GM23248 (cell line): Measurements from ENCODE around the gene PITPNM2. TPM values are rescaled to one million over a fixed set of nuclear protein-coding genes. Genes with fewer than 3 reads are reported as not detected.
A peak's percentile ranks its signal among the peaks of the same experiment; 100 is the strongest.

Experiments used
- DNase-seq: peaks from one replicate; pipeline ENCODE4 v3.0.0-alpha.2; 2015
- H2AFZ ChIP-seq: fragments of 200-600 bp; sonication (generic); 2 replicates; pipeline ENCODE4 v1.6.1; 2016; ENCODE audit warnings: antibody characterized with exemption
- H3F3A ChIP-seq: fragments of 200-600 bp; sonication (generic); 2 replicates; pipeline ENCODE4 v1.6.1; 2016; ENCODE audit warnings: mild to moderate bottlenecking, antibody characterized with exemption, mixed run types; ENCODE audit not compliant: insufficient read depth
- H3K27ac ChIP-seq: fragments of 200-600 bp; sonication (generic); 2 replicates; pipeline ENCODE4 v1.5.1; 2016; ENCODE audit warnings: mild to moderate bottlenecking
- H3K27me3 ChIP-seq: fragments of 200-600 bp; sonication (generic); replicated peaks from 2 replicates; pipeline ENCODE4 v1.6.1; 2016; ENCODE audit warnings: mild to moderate bottlenecking; ENCODE audit not compliant: insufficient read depth
- H3K36me3 ChIP-seq: fragments of 200-600 bp; sonication (generic); 2 replicates; pipeline ENCODE4 v1.6.1; 2016; ENCODE audit warnings: low read depth, mild to moderate bottlenecking
- H3K4me1 ChIP-seq: fragments of 200-600 bp; sonication (generic); 2 replicates; pipeline ENCODE4 v1.6.1; 2016; ENCODE audit warnings: mild to moderate bottlenecking; ENCODE audit not compliant: insufficient read depth
- H3K4me2 ChIP-seq: fragments of 200-600 bp; sonication (generic); one replicate; pipeline ENCODE4 v1.6.1; 2016; ENCODE audit warnings: mild to moderate bottlenecking; ENCODE audit not compliant: unreplicated experiment
- H3K4me3 ChIP-seq: fragments of 200-600 bp; sonication (generic); 2 replicates; pipeline ENCODE4 v1.5.1; 2016; ENCODE audit warnings: mild to moderate bottlenecking
- H3K79me2 ChIP-seq: fragments of 200-600 bp; sonication (generic); 2 replicates; pipeline ENCODE4 v1.6.1; 2016; ENCODE audit warnings: mild to moderate bottlenecking; ENCODE audit not compliant: insufficient read depth
- H3K9ac ChIP-seq: fragments of 200-600 bp; sonication (generic); 2 replicates; pipeline ENCODE4 v1.6.1; 2016; ENCODE audit warnings: mild to moderate bottlenecking
- H3K9me2 ChIP-seq: fragments of 200-600 bp; sonication (generic); 2 replicates; pipeline ENCODE4 v1.6.1; 2016; ENCODE audit warnings: mixed run types, mild to moderate bottlenecking, moderate library complexity; ENCODE audit not compliant: insufficient read depth
- H3K9me3 ChIP-seq: fragments of 200-600 bp; sonication (generic); one replicate; pipeline ENCODE4 v1.6.1; 2017; ENCODE audit warnings: low read depth
- H4K20me1 ChIP-seq: fragments of 200-600 bp; sonication (generic); 2 replicates; pipeline ENCODE4 v1.6.0; 2016; ENCODE audit not compliant: insufficient read depth
- EZH2 ChIP-seq: fragments of 200-600 bp; sonication (generic); IDR thresholded peaks from 2 replicates; pipeline ENCODE4 v1.6.1; 2018; ENCODE audit warnings: antibody characterized with exemption, mild to moderate bottlenecking; ENCODE audit not compliant: insufficient read depth, poor library complexity, severe bottlenecking
- EZH2phosphoT487 ChIP-seq: fragments of 200-600 bp; sonication (generic); IDR thresholded peaks from 2 replicates; pipeline ENCODE4 v1.6.1; 2018; ENCODE audit warnings: antibody characterized with exemption, moderate library complexity, mild to moderate bottlenecking, low read depth; ENCODE audit not compliant: insufficient read depth
- WGBS, 2 experiments: methylation state at CpG; one replicate each; pipeline ENCODE4 v1.1.6; 2015 to 2017; ENCODE audit warnings: low lambda C conversion rate in 2 of 2, low coverage in 1 of 2; ENCODE audit errors: missing lambda C conversion rate in 2 of 2; 5-methylcytosine and 5-hydroxymethylcytosine counted together
- in situ Hi-C: fragments of 300-500 bp; cut with MboI; formaldehyde crosslinking; loops from 2 replicates; pipeline ENCODE4 v1.15.0; 2020
- polyA plus RNA-seq: library from polyadenylated mRNA; unstranded; fragments of >200 nt; fragmentation: Nextera tagmentation; extraction: Ambion mirVana; gene quantifications from 2 replicates; pipeline ENCODE4 v1.2.1, GENCODE V29; 2016
- total RNA-seq: library from RNA; depleted of rRNA; stranded (reverse); fragments of >200 nt; shearing (Covaris generic); gene quantifications from 2 replicates; pipeline ENCODE4 v1.2.3, GENCODE V29; 2014

PITPNM2 gene
- total and polyA plus RNA-seq, 2 experiments from 2014 or later, result 0.63 to 2.1 TPM

DNA sequence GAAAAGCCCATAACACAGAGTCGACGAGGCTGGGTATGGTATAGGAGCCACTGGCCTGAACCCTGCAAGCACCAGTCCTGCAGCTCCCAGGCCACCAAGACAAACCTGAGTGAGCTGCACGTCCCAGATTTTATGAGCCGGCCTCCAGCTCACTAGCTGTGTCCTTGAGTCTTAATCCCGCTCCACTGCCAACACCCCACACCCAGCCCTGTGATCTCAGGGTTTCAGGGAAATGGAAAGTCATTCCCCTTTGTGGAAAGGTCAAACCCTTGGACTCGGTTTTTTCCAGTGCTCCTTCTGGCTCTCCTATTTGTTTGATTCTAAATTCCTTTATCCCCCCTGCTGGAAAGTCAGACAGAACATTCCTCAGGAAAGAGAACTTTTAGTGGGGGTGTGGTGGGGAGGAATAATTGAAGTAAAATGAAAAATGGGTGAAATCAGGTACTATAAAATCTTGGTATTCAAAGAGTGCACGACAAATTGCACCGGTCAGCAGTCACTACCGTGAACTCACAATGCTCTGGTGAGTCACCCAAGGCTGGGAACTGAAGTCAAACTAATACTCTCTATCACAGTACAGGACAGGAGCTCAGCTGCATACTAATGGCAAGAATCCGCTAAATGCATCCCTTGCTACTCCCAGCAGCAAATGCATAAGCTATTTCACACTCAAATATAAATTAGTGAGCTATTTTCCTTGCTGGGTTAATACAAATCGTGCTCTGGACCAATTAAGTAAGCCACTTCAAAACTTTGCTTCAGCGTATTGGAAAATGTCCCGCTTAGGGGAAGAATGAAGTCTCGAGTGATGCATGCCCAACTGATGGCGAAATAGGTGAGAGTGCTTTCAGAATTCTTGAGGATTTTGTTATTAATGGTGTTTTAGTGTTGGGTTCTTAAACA lies 9.0 kb downstream of the PITPNM2 start:
- Histone ChIP-seq H2AFZ (0 out of 2 replicates have a peak overlapping the region, but pooled peaks have one; percentile 15), H3K36me3 (no peaks in the 10 kb centered on the region), H4K20me1 (no peaks in the 10 kb centered on the region), H3F3A (peaks cover 19% of the 10 kb centered on the region), H3K79me2 (peaks cover 28% of the 10 kb centered on the region; the same call in 1 of the 2 replicates), H3K9me3 (no peaks in the 10 kb centered on the region), H3K27me3 (no peaks in the 10 kb centered on the region), H3K27ac (peak overlapping the region; percentile 53), H3K4me1 (peaks cover 36% of the 10 kb centered on the region), H3K4me3 (0 out of 2 replicates have a peak overlapping the region, but pooled peaks have one; percentile 32), H3K9ac (peak overlapping the region; percentile 19; the same call in 1 of the 2 replicates), H3K4me2 (peak overlapping the region; percentile 58), H3K9me2 (no peaks in the 10 kb centered on the region)
- no peak for TF ChIP-seq EZH2phosphoT487
- DNase-seq, result peak; percentile 91
- 22 to 28% methylated on average over 15 of the region's 15 CpGs for WGBS, 2 experiments
- in situ Hi-C loops, result loop anchor here (10.0 kb wide), 1 partner anchor 97 kb away; no protein-coding TSS in a partner anchor

DNA sequence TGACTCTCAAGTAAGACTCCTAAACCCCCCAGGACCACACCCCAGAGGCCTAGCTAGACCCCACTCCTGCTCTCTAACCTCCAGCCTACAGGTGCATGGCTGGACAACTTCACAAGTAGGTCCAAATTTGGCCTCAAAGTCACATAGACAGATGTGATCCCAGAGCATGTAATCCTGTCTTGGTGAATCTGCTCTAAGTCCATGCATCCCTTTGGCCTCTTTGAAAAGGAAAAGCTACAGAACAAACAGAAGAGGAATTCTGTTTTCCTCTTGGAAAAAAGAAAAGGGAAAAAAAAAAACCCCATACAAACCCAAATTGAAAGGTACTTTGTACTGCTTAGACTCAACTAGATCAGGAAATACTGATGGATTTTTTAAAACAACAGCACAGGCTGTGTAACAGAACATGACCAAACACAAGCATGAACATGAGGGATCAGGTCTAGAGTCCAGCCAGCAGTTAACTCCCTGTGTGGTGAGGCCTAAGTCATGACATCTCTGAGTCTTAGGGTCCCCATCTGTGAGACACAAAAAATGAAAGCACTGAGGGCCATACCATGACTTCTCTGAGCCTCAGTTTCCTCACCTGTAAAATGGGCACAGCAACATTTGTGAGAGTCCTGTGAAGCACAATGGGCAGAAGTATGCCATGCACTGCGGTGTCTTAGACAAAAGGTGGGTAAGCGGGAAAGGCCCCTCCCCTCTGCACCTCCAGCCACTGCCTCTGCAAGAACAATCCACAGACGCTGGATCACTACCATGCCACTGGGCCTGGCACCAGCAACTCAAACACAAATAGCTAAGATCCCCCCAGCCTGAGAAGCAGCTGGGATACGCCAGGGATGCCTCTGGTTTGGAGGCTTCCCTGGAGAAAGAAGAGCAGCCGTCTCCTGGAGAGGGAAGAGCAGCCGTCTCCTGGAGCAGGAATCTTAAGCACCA lies 9.9 kb downstream of the PITPNM2 start:
- Histone ChIP-seq H3F3A (peaks cover 19% of the 10 kb centered on the region), H3K9ac (no peak overlapping the region), H3K36me3 (no peaks in the 10 kb centered on the region), H4K20me1 (no peaks in the 10 kb centered on the region), H3K4me1 (peaks cover 36% of the 10 kb centered on the region), H2AFZ (0 out of 2 replicates have a peak overlapping the region, but pooled peaks have one; percentile 1), H3K9me2 (no peaks in the 10 kb centered on the region), H3K4me2 (peak overlapping the region; percentile 58), H3K79me2 (peaks cover 22% of the 10 kb centered on the region; the same call in 1 of the 2 replicates), H3K27me3 (no peaks in the 10 kb centered on the region), H3K27ac (peak overlapping the region; percentile 53), H3K4me3 (no peak overlapping the region), H3K9me3 (no peaks in the 10 kb centered on the region)
- in situ Hi-C loops, result loop anchor here (10.0 kb wide), 1 partner anchor 96 kb away; no protein-coding TSS in a partner anchor
- WGBS, 2 experiments, result 82 to 83% methylated on average over 6 of the region's 6 CpGs
- TF ChIP-seq EZH2 (no peak), EZH2phosphoT487 (no peak)
- no peak for DNase-seq

DNA sequence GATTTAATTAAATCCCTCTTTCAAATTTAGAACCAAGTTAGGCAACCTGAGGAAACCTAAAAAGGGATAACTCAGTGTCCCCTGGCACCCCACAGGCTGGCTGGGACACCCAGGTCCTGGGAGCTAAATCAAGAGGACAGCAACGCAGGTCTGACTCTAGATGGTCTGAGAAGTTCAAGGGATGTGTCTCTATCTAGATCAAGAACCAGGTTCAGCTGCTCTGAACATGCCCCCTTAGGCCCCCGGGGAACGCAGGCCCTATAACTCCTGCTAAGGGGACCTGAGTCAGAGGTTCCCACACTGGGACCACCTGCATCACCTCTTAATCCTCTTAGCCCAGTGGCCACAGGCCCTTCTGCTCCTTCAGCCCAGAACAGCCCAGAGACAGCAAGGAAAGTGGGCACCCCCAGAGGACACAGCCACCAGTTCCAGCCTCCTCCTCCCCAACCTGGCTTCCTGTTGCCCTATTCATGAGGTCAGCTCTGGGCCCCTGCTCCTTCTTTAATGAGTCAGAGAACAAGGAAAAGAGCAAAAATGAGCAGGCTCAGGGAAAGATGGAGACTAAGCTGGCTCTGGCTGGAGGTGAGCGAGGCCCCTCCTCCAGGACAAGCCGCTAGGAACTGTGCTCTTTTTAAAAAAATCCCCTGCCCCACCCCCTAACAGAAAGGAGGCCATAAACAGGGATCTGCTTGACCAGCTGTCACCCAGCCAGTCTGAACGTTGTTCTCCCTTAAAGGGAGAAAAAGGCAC lies 10.8 kb downstream of the PITPNM2 start:
- Histone ChIP-seq H3K27me3 (no peaks in the 10 kb centered on the region), H3K27ac (no peak overlapping the region), H3K36me3 (peaks cover 5% of the 10 kb centered on the region; the same call in 1 of the 2 replicates), H2AFZ (peak overlapping the region; percentile 1; the same call in 1 of the 2 replicates), H3K4me2 (peak overlapping the region; percentile 54), H3K9ac (no peak overlapping the region), H3K9me2 (no peaks in the 10 kb centered on the region), H3K4me1 (peaks cover 36% of the 10 kb centered on the region), H3K4me3 (no peak overlapping the region), H3K9me3 (no peaks in the 10 kb centered on the region), H3F3A (peaks cover 19% of the 10 kb centered on the region), H4K20me1 (no peaks in the 10 kb centered on the region), H3K79me2 (peaks cover 14% of the 10 kb centered on the region; the same call in 1 of the 2 replicates)
- no peak for TF ChIP-seq EZH2
- no peak for TF ChIP-seq EZH2phosphoT487
- in situ Hi-C loops, result loop anchor here (10.0 kb wide), 1 partner anchor 95 kb away; no protein-coding TSS in a partner anchor
- WGBS, 2 experiments, result 65 to 67% methylated on average over 6 of the region's 6 CpGs
- peak; percentile 79 for DNase-seq
